IPS-NIHi7 (cell line): Measurements from ENCODE around the gene OR10A6.

Experiments used
- DNase-seq: peaks from one replicate; pipeline ENCODE4 v3.0.0; 2012; ENCODE audit warnings: mixed read lengths; ENCODE audit errors: extremely low spot score

The OR10A6 gene, protein sequence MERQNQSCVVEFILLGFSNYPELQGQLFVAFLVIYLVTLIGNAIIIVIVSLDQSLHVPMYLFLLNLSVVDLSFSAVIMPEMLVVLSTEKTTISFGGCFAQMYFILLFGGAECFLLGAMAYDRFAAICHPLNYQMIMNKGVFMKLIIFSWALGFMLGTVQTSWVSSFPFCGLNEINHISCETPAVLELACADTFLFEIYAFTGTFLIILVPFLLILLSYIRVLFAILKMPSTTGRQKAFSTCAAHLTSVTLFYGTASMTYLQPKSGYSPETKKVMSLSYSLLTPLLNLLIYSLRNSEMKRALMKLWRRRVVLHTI

DNA sequence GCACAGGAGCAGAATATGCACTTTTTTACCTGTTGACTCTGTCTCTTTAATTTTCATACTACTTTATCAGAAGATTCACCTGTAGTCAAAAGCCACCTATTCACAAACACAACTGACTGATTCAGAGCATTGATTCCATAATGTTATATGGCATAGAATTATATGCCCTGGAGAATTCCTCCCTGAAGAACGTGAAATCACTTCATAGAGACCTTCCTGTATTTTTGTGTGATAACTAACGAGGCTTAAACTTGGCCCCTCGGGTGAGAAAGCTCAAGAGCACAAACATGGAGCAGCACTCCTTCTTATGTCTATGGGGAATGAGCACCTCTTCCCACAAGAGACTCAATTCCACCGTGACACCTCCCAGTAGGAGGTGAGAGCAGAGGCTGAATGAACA lies at the start of gene OR10A6:
TSS of gene OR10A6 (minus strand) at position 101 of the 400 bp plus-strand sequence. CDS start 2,606 bp downstream, outside the sequence.
- no peak for DNase-seq

DNA sequence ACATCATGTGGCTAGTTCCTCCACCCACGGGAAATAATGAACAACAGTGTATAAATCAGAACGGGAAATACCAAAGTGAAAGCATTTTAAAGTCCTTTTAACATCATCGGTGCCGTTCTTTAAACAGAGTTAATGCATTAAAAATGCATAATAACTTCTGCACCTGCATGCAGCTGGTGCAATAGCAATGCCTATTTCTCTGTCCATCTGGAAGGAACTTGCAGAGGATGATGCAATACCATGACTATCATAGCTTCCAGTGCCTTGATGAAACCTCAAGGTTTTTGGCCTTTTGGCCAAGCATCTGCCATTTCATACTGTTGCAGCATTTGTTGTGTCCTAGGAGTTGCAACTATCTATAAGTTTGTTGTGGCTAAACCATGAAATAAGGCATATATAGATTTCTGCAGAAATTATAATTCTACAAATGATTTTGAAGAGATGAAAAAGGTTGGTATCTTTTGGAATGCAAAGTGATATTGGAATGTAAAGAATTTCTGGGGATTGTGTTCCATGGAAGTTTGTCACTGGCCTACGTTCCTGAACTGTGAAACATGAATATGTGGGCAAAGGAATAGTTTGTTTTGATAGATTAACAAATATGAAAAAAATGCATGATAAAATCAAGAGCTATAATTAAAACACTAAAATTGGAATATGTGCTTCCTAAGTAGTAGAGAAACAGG lies 46.3 kb upstream of the OR10A6 start:
- no peak for DNase-seq

DNA sequence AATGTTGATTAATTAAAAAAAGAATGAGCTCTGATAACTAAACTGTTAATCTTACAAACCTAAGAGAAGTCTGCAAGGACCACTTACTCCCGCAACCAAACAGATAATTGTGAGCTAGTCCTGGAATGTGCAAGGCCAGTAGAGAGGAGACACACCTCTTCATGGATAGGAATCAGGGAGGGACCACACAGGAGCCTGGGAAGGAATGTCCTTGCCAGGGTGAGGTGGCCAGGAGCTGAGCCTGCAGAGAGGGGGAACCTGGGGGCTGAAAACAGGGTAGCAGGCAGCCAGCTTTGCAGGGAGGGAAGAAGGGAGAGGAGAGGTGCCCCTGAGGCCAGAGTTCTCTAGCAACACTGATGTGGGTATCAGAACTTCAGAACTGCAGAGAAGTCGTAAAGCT lies 43.6 kb upstream of the OR10A6 start:
- no peak for DNase-seq

DNA sequence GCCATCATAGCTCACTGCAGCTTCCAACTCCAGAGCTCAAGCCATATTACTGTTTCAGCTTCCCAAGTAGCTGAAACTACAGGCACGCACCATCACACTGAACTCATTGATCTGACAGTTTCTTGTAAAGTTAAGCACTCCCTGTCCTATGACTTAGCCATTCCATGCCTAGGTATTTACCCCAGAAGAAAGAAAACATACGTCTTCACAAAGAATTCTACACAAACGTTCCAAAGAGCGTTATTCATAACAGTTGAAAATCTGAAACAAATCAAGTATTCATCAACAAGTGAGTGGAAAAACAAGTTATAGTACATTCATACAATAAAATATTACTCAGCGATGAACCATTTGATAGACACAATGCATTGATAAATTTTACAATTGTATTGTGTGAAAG lies 41.9 kb upstream of the OR10A6 start:
- no peak for DNase-seq

DNA sequence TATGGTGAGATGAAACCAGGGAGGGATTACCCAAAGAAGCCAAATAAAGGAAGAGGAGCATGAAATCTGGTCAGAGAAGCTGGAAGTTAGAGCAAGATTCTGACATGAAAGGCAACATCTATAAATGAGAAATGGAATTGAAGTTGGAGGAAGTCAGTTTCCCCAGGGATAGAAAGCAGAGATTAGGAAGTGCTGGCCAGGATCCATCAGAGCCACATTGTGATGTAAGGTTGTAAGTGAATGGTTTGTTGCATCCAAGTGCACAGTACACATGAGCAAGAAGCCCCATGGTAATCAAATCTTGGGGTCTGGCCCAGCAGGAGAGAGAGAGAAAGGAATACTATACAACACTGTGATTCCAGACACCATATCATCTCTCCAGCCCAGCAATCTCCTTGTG lies 40.8 kb upstream of the OR10A6 start:
- no peak for DNase-seq

DNA sequence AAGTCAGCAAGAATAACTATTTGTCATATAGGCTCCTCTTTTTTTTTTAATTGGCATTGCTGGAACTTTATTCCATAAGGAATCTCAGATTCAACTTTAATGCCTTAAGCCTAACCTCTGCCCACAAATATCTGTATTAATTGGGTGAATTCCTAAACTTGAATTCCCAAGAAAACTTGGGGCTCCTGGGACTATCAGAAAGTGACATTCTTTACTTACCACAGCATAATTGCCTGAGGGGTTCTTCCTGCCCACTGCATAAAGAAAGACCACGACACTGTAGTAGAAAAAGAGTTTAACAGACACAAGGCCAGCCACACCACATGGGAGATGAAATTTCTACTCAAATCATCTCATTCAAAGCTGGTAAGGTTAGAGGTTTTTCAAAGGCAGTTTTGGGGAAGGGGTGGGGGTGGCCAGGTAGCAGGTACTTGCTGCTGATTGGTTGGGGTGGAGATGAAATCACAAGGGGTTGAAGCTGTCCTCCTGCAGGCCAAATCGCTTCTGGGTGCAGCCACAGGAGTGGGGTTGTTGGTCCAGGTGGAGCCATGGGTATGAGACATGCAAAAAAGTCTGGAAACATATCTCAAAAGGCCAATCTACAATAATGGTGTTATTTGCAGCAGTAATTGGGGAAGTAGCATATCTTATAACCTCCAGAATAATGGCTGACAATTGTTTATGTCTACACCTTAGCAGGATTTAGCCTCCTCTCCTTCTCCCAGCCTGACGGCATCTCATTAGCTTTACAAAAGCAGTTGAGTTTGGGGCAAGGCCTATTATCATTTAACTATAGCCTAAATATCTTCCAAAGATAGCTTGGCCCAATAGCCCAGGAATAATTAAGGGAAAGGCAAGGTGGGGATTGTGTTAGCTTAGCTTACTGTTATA lies 38.9 kb upstream of the OR10A6 start:
- no peak for DNase-seq

DNA sequence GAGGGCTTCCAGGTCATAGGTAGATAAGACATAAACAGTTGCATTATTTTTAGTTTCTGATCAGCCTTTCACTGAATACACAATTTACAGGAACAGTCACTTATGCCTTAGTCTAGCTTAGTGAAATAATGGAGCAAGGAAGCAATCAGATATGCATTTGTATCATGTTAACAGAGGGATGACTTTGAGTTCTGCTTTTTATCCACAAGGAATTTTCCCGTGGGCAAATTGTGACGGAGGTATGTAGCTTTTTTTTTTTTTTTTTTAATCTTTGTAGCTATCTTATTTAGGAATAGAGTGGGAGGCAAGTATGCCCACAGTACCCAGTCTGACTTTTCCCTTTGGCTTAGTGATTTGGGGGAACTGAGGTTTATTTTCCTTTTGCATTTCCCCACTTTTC lies 37.6 kb upstream of the OR10A6 start:
- DNase-seq: no peak

DNA sequence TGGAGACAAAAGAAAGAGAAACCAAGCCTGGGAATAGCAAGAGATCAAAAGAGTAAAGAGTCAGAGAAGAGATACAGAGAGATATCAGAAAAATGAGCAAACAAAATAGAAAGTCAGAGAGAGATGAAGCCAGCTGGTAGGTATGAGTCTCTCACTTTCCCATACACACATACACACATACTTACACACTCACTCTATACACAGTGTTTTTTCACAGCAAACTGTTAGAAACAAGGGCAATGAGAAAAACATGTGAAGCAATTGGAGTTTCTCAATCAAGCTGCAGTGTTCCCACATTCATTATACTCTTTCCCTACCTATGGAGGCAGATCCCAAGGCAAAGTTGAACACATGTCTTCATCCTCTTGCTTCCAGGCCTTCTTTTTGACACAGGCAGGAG lies 36.8 kb upstream of the OR10A6 start:
- DNase-seq: no peak

DNA sequence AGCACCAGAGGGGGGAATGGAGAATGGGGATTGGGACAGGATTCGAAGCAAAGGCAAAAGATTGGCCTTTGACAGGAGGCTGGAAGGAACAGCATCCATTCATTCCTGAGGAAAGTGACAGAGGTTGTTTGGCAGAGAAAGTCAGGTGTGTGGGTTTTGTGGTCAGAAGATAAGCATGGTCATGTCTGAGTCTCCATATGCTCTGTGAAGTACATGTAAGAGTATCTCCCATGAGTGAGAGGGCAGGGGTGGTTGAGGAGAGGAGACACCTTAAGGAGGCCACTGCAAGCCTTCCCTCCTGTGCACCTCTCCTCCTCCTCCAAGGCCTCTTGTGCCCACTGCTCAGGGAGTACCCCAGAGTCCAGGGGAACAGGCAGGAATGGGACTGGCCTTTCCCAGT lies 36.0 kb upstream of the OR10A6 start:
- no peak for DNase-seq

DNA sequence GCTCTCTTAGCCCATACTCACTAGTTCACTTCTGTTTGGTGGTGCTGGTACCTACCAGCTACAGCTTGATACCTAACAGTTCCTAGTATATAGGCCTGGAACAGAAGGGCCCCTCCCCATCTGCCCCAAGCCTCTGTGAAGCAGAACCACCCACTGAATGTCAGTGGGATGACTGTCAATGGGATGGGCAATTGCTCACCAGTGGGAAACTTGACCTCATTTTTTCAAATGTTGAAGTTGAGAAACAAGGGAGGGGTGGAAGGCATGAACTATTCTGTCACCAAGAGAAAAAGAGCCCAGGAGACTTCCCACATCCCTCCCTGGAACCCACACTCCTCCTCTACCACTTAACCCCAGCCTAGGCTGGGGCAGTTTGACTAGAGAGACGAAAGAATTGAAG lies 34.3 kb upstream of the OR10A6 start, which contains the start of gene NLRP10:
TSS of gene NLRP10 (minus strand) at position 62 of the 400 bp plus-strand sequence. CDS start 1,952 bp downstream, outside the sequence.
- no peak for DNase-seq

DNA sequence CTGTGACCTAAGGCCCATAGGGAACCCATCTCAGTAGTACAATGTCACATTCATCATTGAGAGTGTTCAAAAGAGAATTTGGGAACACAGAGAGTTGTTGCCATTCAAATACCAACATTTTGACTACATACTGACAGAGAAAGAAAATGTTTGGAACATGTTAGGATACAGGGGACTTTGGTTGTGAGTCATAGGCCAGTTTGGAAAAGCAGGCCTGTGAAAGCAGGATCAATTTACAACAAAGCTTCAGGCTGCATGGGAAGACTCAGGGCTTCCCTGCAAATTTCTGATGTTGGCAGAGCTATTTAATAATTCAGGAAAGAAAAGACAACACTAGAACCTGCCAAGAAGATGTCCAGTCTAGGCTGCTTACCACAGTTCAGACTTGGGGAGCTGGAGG lies 33.8 kb upstream of the OR10A6 start:
- no peak for DNase-seq

DNA sequence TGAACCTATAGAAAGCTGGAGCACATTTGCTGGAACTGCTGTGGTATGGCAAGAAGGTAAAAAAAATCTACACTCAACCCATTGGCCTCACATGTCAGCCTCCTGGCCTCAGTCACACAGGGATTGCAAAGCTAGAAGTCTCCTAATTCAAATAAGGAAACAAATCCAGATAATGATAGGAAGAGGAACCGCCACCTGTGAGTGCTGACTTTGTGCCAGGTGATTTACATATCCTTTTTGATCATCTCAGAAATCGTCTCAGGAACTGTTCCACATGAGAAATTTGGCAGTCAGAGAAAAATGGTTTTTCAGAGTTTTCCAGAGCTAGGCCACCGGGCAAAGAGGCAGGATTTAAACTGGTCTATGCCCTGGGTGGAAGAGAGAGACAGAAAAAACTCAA lies 33.2 kb upstream of the OR10A6 start:
- DNase-seq: no peak

DNA sequence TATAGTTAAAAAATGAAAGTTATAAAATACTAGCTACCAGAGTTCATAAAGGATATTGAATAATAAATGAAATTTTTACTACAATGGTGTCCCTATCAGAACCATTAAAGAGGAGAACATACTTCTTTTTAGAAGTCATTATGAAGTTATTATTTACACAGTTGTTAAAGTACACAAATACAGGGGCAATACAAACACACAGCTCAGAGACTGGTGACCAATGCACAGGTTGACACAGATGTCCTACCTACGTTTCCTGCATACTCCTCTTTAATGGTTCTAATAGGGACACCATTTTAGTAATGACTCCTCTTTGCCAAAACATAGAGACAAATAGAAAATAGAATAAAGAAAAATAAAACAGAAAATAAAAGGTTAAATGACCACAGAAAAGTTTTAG lies 24.1 kb upstream of the OR10A6 start:
- no peak for DNase-seq

DNA sequence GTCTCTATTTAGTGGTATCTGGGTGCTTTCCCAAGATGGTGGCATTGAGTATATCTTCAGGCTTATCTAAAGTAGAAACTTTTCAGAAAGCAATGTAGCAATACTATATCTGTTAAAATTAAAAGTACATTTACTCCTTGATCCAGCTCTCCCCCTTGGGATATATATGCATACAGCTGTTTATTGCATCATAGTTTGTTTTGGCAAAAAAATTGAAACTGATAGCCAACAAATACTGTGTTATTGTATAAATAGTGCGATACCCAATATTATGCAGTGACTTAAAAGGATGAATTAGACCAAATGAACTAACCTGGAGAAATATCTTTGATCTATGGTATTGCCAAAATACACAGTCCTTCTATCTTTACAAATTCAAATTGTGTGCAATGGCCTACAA lies 18.9 kb upstream of the OR10A6 start:
- no peak for DNase-seq

DNA sequence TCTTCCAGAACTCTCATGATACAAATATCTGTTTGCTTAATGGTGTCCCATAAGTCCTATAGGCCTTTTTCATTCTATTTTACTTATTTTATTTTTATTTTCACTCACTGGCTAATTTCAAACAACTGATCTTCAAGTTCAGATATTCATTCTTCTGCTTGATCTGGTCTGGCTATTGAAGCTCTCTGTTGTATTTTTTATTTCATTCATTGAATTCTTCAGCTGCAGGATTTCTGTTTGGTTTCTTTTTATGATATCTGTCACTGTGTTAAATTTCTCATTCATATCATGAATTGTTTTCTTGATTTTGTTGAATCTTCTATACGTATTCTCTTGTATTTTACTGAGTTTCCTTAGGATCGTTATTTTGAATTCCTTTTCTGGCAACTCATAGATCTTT lies 13.1 kb upstream of the OR10A6 start:
- DNase-seq: no peak

DNA sequence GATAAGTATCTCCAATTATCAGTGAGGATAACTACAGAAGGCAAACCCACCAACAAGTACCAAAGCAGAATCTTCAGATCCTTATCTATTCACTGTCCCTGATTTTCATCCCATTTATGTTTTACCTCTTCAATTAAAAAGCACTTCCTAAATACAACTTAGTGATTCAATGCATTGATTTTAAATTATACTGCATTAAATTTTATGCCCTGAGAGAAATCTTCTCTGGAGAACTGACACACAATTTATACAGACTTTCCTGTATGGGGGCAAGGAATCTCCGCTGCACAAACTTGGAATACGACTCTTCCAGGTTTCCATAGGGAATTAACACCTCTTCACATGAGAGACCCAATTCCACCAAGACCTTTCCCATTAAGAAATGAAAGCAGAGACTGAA lies 10.5 kb upstream of the OR10A6 start, which contains the start of gene OR10A3:
TSS of gene OR10A3 (minus strand) at position 101 of the 400 bp plus-strand sequence. CDS start 2,188 bp downstream, outside the sequence.
- DNase-seq: no peak

DNA sequence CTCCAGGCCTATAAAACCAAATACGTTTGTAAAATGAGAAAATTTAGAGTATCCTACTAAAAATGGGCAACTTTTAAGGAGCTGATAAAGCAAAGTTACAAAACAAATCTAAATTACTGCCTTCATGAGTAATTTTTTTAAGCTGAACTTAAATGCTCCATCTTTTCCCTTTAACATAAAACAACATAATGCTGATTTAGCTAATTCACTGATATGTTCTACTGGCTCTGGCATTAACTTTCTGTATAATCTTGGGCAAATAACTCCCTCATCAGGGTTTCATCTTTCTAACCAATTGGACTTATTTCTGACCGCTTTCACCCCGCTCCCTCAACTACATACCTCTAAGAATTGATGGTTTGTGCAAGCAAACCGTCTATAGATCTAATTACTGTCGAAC lies 10.1 kb upstream of the OR10A6 start:
- DNase-seq: no peak

DNA sequence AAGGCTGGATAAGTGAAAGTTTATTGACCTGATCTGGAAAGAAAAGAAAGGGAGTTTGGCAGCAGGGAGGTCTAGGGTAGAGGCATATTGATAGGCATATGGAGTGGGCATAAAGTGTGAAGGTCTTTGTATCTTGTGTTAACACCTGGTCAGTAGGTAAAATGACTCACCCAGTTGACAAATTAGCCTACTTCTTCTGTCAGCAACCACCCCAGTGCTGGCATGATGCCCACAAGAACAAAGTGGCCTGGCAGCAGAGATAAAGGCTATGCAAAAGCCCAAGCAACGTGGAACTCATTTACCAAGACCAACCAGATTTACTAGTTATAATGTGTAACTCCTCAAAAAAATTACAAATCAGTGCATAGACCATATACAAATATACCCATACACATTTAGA lies 5.5 kb upstream of the OR10A6 start:
- no peak for DNase-seq

DNA sequence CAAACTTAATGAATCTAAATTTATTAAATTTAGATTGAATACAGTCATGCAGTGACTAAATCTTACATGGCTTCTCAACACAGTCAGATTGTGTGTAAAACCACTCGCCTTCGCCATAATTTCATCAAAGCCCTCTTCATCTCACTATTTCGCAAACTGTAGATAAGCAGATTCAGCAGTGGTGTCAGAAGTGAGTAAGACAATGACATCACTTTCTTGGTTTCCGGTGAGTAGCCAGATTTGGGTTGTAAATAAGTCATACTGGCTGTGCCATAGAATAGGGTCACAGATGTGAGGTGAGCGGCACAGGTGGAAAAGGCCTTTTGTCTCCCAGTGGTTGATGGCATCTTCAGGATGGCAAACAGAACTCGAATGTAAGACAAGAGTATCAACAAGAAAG lies 3.4 kb downstream of the OR10A6 start:
- DNase-seq: no peak

DNA sequence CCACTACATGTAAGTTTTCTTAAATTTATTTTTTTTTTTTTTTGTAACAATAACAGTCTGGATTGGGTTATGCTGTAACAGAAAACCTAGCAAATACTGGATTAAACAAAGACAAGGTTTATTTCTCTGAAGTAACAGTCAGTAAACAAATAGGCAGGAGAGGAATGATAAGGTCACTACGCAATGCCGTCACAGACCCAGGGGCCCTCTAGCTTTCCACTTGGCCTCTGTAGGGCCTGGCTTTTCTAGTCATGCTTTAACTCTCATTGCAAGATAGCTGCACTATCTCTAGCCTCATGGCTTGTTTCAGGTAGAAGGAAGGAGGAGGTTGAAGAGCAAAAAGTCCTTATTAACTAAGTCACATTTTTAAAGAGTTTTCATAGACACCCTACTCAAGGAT lies 6.5 kb downstream of the OR10A6 start:
- no peak for DNase-seq

DNA sequence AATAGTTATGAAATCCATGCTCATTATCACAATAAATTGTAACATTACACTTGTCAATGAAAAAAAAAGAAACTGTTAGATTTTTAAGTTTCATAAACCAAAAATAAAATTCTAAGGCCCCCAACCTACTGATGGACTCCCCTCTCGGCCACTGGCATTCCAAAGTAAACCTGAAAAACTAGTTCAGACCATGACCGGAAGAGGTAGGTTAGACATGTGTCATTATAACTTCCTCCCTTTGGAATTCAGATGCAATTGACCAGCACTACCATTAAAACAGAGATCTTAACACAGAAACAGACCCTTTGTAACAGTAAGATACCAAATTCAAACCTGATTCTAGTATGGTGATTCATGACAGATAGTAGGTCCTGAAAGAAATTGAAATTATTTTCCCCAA lies 12.9 kb downstream of the OR10A6 start:
- DNase-seq: no peak

DNA sequence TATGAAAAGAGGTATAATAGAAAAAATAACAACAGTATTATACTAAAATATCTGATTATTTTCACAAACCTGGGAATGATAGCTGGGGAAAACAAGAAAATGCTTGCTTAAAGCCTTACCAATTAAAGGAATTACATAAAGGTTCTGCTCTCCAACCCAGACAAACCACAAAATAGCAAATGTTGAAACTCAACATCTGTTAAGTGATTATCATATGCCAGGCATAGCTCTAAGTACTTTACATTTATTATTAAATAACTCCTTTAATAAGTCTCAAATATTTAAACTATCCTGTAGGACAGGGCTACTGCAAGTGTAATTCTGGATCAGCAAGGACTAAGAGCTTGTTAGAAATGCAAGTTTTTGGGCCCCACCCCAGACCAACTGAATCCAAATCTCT lies 20.1 kb downstream of the OR10A6 start:
- no peak for DNase-seq
